IMR-90 (cell line): Measurements from ENCODE around the gene PXMP2. TPM values are rescaled to one million over a fixed set of nuclear protein-coding genes. Genes with fewer than 3 reads are reported as not detected.

ENCODE experiments used
- ATAC-seq: fragments of 200-7000 bp; cut with Tn5 transposase; 2 replicates; pipeline ENCODE4 v1.9.1; 2020; ENCODE audit warnings: low read depth, mild to moderate bottlenecking, moderate library complexity
- BruUV-seq: library from RNA; stranded (reverse); fragments of 400-500 nt; replicated peaks from 2 replicates; lab custom pipeline; 2021; lab: Mats Ljungman, UMichigan
- CTCF ChIA-PET: fragments of 300-600 bp; formaldehyde crosslinking; extraction: SDS; loops from one replicate; lab custom pipeline; 2021; ENCODE audit warnings: antibody characterized with exemption; lab: Yijun Ruan, JAX
- POLR2A ChIA-PET: fragments of 300-600 bp; sonication (Branson Sonifier 250); formaldehyde crosslinking; loops from one replicate; lab custom pipeline; 2022; ENCODE audit warnings: antibody characterized with exemption; ENCODE audit not compliant: unreplicated experiment; lab: Charles Lee
- DNase-seq: peaks from one replicate; pipeline ENCODE4 v3.0.0; 2013
- H2AFZ ChIP-seq: replicated peaks from 2 replicates; pipeline ENCODE3; 2013; ENCODE audit warnings: low read length, mild to moderate bottlenecking; ENCODE audit not compliant: poor library complexity
- H2AK5ac ChIP-seq: 2 replicates; pipeline ENCODE4 v1.6.1; 2013; ENCODE audit warnings: low read depth, low read length, inconsistent platforms
- H2AK9ac ChIP-seq: replicated peaks from 2 replicates; pipeline ENCODE3; 2013; ENCODE audit warnings: mild to moderate bottlenecking, low read depth, low read length, moderate library complexity; ENCODE audit not compliant: poor library complexity
- H2BK120ac ChIP-seq: 2 replicates; pipeline ENCODE4 v1.6.1; 2013; ENCODE audit warnings: low read depth, low read length, inconsistent platforms
- H2BK15ac ChIP-seq: 3 replicates; pipeline ENCODE4 v1.6.1; 2013; ENCODE audit warnings: low read depth, low read length, inconsistent platforms
- H2BK20ac ChIP-seq: 2 replicates; pipeline ENCODE4 v1.6.1; 2013; ENCODE audit warnings: low read depth, mild to moderate bottlenecking, inconsistent platforms, low read length, moderate library complexity
- H2BK5ac ChIP-seq: 2 replicates; pipeline ENCODE4 v1.6.1; 2013; ENCODE audit warnings: mild to moderate bottlenecking, low read depth, low read length, inconsistent platforms; ENCODE audit not compliant: poor library complexity, severe bottlenecking
- H3K14ac ChIP-seq: replicated peaks from 2 replicates; pipeline ENCODE4 v1.6.1; 2013; ENCODE audit warnings: low read depth, low read length, inconsistent platforms
- H3K18ac ChIP-seq: 2 replicates; pipeline ENCODE4 v1.6.1; 2013; ENCODE audit warnings: low read depth, low read length, control low read depth
- H3K23ac ChIP-seq: 2 replicates; pipeline ENCODE4 v1.6.1; 2013; ENCODE audit warnings: low read depth, low read length, inconsistent platforms
- H3K27ac ChIP-seq: 2 replicates; pipeline ENCODE4 v1.5.1; 2013; ENCODE audit warnings: mild to moderate bottlenecking, control low read depth, low read length; ENCODE audit not compliant: insufficient read depth
- H3K27me3 ChIP-seq: 2 replicates; pipeline ENCODE4 v1.6.1; 2013; ENCODE audit warnings: low read length; ENCODE audit not compliant: control insufficient read depth, insufficient read depth
- H3K36me3 ChIP-seq: 2 replicates; pipeline ENCODE4 v1.6.1; 2013; ENCODE audit warnings: low read length, mixed read lengths; ENCODE audit not compliant: control insufficient read depth, insufficient read depth
- H3K4ac ChIP-seq: 2 replicates; pipeline ENCODE4 v1.6.1; 2013; ENCODE audit warnings: low read depth, low read length, inconsistent platforms
- H3K4me1 ChIP-seq: 2 replicates; pipeline ENCODE4 v1.6.1; 2013; ENCODE audit warnings: low read length, mixed read lengths; ENCODE audit not compliant: control insufficient read depth, insufficient read depth
- H3K4me2 ChIP-seq: 2 replicates; pipeline ENCODE4 v1.6.1; 2013; ENCODE audit warnings: low read depth, mild to moderate bottlenecking, control low read depth, low read length, moderate library complexity
- H3K4me3 ChIP-seq: 2 replicates; pipeline ENCODE4 v1.5.1; 2013; ENCODE audit warnings: low read depth, mild to moderate bottlenecking, control low read depth, low read length, moderate library complexity; ENCODE audit not compliant: insufficient read depth
- H3K56ac ChIP-seq: 2 replicates; pipeline ENCODE4 v1.6.1; 2013; ENCODE audit warnings: low read length, inconsistent platforms; ENCODE audit not compliant: insufficient read depth; ENCODE audit errors: extremely low read depth
- H3K79me1 ChIP-seq, 2 experiments: 2 replicates each; pipeline ENCODE4 v1.6.1; 2013; ENCODE audit warnings: low read length in 2 of 2, inconsistent platforms in 1 of 2, low read depth in 1 of 2
- H3K9ac ChIP-seq: 2 replicates; pipeline ENCODE4 v1.6.1; 2013; ENCODE audit warnings: low read depth, low read length, control low read depth
- H3K9me1 ChIP-seq: 2 replicates; pipeline ENCODE4 v1.6.1; 2013; ENCODE audit warnings: low read length, inconsistent platforms; ENCODE audit not compliant: insufficient read depth
- H3K9me3 ChIP-seq: 2 replicates; pipeline ENCODE4 v1.6.1; 2013; ENCODE audit warnings: low read length; ENCODE audit not compliant: control insufficient read depth, insufficient read depth
- H4K20me1 ChIP-seq: 2 replicates; pipeline ENCODE4 v1.6.1; 2013; ENCODE audit warnings: low read length, inconsistent platforms; ENCODE audit not compliant: insufficient read depth
- H4K5ac ChIP-seq: 2 replicates; pipeline ENCODE4 v1.6.1; 2013; ENCODE audit warnings: mild to moderate bottlenecking, low read depth, low read length, control low read depth
- H4K8ac ChIP-seq, 2 experiments: 2 replicates each; pipeline ENCODE4 v1.6.1; 2013; ENCODE audit warnings: low read depth in 2 of 2, low read length in 2 of 2, control low read depth in 1 of 2, inconsistent platforms in 1 of 2
- H4K91ac ChIP-seq: 2 replicates; pipeline ENCODE4 v1.6.1; 2013; ENCODE audit warnings: low read depth, low read length, inconsistent platforms; ENCODE audit not compliant: insufficient read depth
- CEBPB ChIP-seq: IDR thresholded peaks from 2 replicates; pipeline ENCODE4 v1.6.1; 2012; ENCODE audit warnings: low read depth, low read length, improper control_type of control experiment
- CTCF ChIP-seq: conservative IDR thresholded peaks from 2 replicates; pipeline ENCODE4 v1.5.1; 2012; ENCODE audit warnings: mild to moderate bottlenecking, low read depth, low read length, improper control_type of control experiment
- MAFK ChIP-seq: IDR thresholded peaks from 2 replicates; pipeline ENCODE4 v1.6.1; 2012; ENCODE audit warnings: low read depth, low read length, improper control_type of control experiment
- MXI1 ChIP-seq: IDR thresholded peaks from 2 replicates; pipeline ENCODE4 v1.6.1; 2012; ENCODE audit warnings: low read depth, mild to moderate bottlenecking, low read length, moderate library complexity, borderline replicate concordance
- NFE2L2 ChIP-seq: fragments of 150-350 bp; IDR thresholded peaks from 2 replicates; pipeline ENCODE4 v1.6.1; 2016; ENCODE audit warnings: low read depth, mild to moderate bottlenecking, low read length
- RAD21 ChIP-seq: IDR thresholded peaks from 2 replicates; pipeline ENCODE4 v1.6.1; 2012; ENCODE audit warnings: low read length, improper control_type of control experiment
- SMC3 ChIP-seq: fragments of 150-350 bp; IDR thresholded peaks from 2 replicates; pipeline ENCODE4 v1.6.1; 2016; ENCODE audit warnings: low read depth, mild to moderate bottlenecking, antibody characterized with exemption, low read length, moderate library complexity
- USF2 ChIP-seq: fragments of 150-350 bp; IDR thresholded peaks from 2 replicates; pipeline ENCODE4 v1.6.1; 2017; ENCODE audit warnings: mild to moderate bottlenecking, antibody characterized with exemption, low read length, low read depth
- WGBS, 2 experiments: methylation state at CpG; one replicate each; pipeline versions ENCODE4 v1.1.5 to v1.1.7; 2013; ENCODE audit warnings: missing lambda C conversion rate in 2 of 2; ENCODE audit not compliant: insufficient read length in 1 of 2; ENCODE audit errors: extremely low coverage in 2 of 2; 5-methylcytosine and 5-hydroxymethylcytosine counted together
- dilution Hi-C: fragments of 300-500 bp; cut with HindIII; formaldehyde crosslinking; loops from one replicate; pipeline ENCODE4 v1.14.3; 2018; ENCODE audit warnings: low sequenced_read_pairs; ENCODE audit not compliant: unreplicated experiment
- in situ Hi-C: fragments of 300-500 bp; cut with MboI; formaldehyde crosslinking; loops from 3 replicates; pipeline ENCODE4 v1.14.3; 2019; ENCODE audit warnings: low sequenced_read_pairs, inconsistent platforms, mixed read lengths
- intact Hi-C: fragments of 100-400 bp; cut with micrococcal nuclease; formaldehyde crosslinking; loops from 2 replicates; pipeline ENCODE4 v1.10.0; 2022
- polyA plus RNA-seq, 3 experiments: library from polyadenylated mRNA; depleted of rRNA; stranded (reverse); fragments of >200 nt; gene quantifications; 2 replicates each; pipeline ENCODE4 v1.2.3, GENCODE V29; 2012; ENCODE audit warnings: low replicate concordance in 1 of 3
- total RNA-seq: library from RNA; depleted of rRNA; stranded (reverse); fragments of >200 nt; gene quantifications from 2 replicates; pipeline ENCODE4 v1.2.3, GENCODE V29; 2012

PXMP2 gene
- total and polyA plus RNA-seq, 2 of the 4 experiments (the other 2 are of a cell fraction): 10.9 to 20.1 TPM

- H2AK5ac ChIP-seq: no peak overlapping the region
- 95% methylated on average over 12 of the region's 29 CpGs; no CpG with 5 or more reads in 1 of the 2 experiments for WGBS, 2 experiments
- no peak overlapping the region for H3K14ac ChIP-seq
- H2BK15ac ChIP-seq: no peak overlapping the region
- H3K79me1 ChIP-seq: no peaks in the 10 kb centered on the region
- H3K27ac ChIP-seq: no peak overlapping the region
- in situ Hi-C loops: no loop called here
- no peak overlapping the region for H2BK120ac ChIP-seq
- ATAC-seq: no peak
- CTCF ChIA-PET: no interaction called here
- POLR2A ChIA-PET: no interaction called here
- H3K4me3 ChIP-seq: no peak overlapping the region
- no peak overlapping the region for H2AK9ac ChIP-seq
- H3K18ac ChIP-seq: no peak overlapping the region
- no peak overlapping the region for H2BK20ac ChIP-seq
- no peak overlapping the region for H3K4me2 ChIP-seq
- no peak overlapping the region for H3K4ac ChIP-seq
- H4K5ac ChIP-seq: no peak overlapping the region
- H2BK5ac ChIP-seq: no peak overlapping the region
- dilution Hi-C loops: no loop called here
- H3K9me1 ChIP-seq: peaks cover 3% of the 10 kb centered on the region
- H3K36me3 ChIP-seq: peaks cover 57% of the 10 kb centered on the region
- TF ChIP-seq RAD21: no peak
- no peak for TF ChIP-seq CEBPB
- TF ChIP-seq MXI1: no peak
- TF ChIP-seq USF2: no peak
- no peak for TF ChIP-seq CTCF
- TF ChIP-seq SMC3: no peak
- TF ChIP-seq MAFK: no peak
- no peak for TF ChIP-seq NFE2L2
- no peaks in the 10 kb centered on the region for H3K4me1 ChIP-seq
- H3K9ac ChIP-seq: no peak overlapping the region
- H3K56ac ChIP-seq: no peak overlapping the region
- H3K23ac ChIP-seq: no peak overlapping the region
- no peak overlapping the region for H4K8ac ChIP-seq
- H3K27me3 ChIP-seq: no peaks in the 10 kb centered on the region
- H4K91ac ChIP-seq: no peak overlapping the region
- no TSS peak for BruUV-seq
- intact Hi-C loops: no loop called here
- no peaks in the 10 kb centered on the region for H4K20me1 ChIP-seq
- no peak overlapping the region for H2AFZ ChIP-seq
- no peak for DNase-seq
- no peaks in the 10 kb centered on the region for H3K9me3 ChIP-seq
Observed at GRCh38 chr12:132662901-132663755, 24.3 kb upstream of the PXMP2 start.
